ENCODE measurements around the gene SH3GL2.

DNA sequence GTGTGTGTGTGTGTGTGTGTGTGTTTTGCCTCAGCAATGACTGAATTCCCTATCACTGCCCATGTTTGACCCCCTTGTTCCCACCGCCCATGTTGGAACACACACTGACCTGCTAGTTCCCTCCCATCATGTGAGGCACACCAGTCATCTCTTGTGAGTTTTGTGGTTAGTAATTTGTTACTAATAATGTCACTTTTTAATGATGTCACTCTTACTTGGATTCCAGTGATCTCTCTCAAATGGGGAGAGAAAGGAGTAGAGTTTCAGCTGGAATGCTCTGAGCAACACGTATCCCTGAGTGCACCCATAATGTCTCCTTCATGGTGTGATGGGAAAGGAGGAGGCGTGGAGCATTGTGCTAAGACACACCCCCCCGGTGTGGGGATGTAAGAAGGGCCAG lies 172.6 kb downstream of the SH3GL2 start:
- TF ChIP-seq, protein P1, sequence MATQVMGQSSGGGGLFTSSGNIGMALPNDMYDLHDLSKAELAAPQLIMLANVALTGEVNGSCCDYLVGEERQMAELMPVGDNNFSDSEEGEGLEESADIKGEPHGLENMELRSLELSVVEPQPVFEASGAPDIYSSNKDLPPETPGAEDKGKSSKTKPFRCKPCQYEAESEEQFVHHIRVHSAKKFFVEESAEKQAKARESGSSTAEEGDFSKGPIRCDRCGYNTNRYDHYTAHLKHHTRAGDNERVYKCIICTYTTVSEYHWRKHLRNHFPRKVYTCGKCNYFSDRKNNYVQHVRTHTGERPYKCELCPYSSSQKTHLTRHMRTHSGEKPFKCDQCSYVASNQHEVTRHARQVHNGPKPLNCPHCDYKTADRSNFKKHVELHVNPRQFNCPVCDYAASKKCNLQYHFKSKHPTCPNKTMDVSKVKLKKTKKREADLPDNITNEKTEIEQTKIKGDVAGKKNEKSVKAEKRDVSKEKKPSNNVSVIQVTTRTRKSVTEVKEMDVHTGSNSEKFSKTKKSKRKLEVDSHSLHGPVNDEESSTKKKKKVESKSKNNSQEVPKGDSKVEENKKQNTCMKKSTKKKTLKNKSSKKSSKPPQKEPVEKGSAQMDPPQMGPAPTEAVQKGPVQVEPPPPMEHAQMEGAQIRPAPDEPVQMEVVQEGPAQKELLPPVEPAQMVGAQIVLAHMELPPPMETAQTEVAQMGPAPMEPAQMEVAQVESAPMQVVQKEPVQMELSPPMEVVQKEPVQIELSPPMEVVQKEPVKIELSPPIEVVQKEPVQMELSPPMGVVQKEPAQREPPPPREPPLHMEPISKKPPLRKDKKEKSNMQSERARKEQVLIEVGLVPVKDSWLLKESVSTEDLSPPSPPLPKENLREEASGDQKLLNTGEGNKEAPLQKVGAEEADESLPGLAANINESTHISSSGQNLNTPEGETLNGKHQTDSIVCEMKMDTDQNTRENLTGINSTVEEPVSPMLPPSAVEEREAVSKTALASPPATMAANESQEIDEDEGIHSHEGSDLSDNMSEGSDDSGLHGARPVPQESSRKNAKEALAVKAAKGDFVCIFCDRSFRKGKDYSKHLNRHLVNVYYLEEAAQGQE (IDR thresholded peaks at IDR 0.05; ENCODE audit: insufficient read depth in 1 of 2, low read depth in 2 of 2, low read length in 2 of 2) = no peak
- no peak for TF ChIP-seq POLR2AphosphoS5 (IDR thresholded peaks at IDR 0.05; ENCODE audit: low read depth, low read length)
- TF ChIP-seq TAF1 (IDR thresholded peaks at IDR 0.05; ENCODE audit: borderline replicate concordance, insufficient read depth, low read length) = no peak
- no peak for TF ChIP-seq SIN3A (IDR thresholded peaks at IDR 0.05; ENCODE audit: borderline replicate concordance, insufficient read depth, low read length)
- no peak for TF ChIP-seq FOXP2 (optimal IDR thresholded peaks at IDR 0.05; ENCODE audit: borderline replicate concordance, extremely low read depth, extremely low read length, insufficient read depth)

Data from PFSK-1 (cell line).